GM20000 (cell line): ENCODE results near the gene EP400.
"Not testable (repeated sequence)": the region's sequence is repeated elsewhere in the genome, so short reads cannot be mapped to it uniquely, and the experiment has no call there.

ENCODE experiments used
- DNase-seq: peaks from one replicate; pipeline ENCODE4 v3.0.0; 2012; ENCODE audit warnings: low spot score
- TF ChIP-seq, protein P1 (sequence below): IDR thresholded peaks from 2 replicates; pipeline ENCODE4 v1.5.1; 2012; ENCODE audit warnings: mild to moderate bottlenecking, control low read depth; ENCODE audit errors: extremely low read depth, missing control alignments

The EP400 gene

DNA sequence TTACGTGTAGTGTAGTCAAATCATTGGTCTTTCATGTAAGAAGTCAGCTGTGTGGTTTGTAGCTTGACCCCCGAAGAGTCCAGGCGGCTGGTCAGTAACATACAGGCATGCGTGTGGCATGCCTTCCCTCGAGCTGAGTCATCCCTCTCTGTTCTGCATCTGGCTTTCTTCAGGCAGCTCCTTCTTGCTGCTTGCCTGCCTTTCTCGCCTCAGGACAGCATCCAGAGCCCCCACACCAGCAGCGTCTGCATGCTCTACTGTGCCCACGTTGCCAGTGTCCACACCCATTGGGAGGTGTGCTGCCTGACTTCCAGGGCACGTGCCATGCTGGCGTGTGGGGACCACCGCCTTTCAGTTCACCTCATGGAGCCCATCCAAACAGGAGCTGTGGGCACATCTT lies 96.8 kb downstream of the EP400 start:
- DNase-seq = no peak
- TF ChIP-seq, protein P1, sequence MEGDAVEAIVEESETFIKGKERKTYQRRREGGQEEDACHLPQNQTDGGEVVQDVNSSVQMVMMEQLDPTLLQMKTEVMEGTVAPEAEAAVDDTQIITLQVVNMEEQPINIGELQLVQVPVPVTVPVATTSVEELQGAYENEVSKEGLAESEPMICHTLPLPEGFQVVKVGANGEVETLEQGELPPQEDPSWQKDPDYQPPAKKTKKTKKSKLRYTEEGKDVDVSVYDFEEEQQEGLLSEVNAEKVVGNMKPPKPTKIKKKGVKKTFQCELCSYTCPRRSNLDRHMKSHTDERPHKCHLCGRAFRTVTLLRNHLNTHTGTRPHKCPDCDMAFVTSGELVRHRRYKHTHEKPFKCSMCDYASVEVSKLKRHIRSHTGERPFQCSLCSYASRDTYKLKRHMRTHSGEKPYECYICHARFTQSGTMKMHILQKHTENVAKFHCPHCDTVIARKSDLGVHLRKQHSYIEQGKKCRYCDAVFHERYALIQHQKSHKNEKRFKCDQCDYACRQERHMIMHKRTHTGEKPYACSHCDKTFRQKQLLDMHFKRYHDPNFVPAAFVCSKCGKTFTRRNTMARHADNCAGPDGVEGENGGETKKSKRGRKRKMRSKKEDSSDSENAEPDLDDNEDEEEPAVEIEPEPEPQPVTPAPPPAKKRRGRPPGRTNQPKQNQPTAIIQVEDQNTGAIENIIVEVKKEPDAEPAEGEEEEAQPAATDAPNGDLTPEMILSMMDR = no peak

- DNase-seq = not testable (repeated sequence)
These were observed 97.9 kb downstream of the EP400 start for GRCh38 chr12:132047630-132048029.

- TF ChIP-seq, protein P1 = no peak
- DNase-seq = no peak
These were observed 99.7 kb downstream of the EP400 start for GRCh38 chr12:132049442-132049841.

- no peak for DNase-seq
- TF ChIP-seq, protein P1 = no peak
These were observed 100.1 kb downstream of the EP400 start for GRCh38 chr12:132049876-132050275.

GRCh38 chr12:132051718-132052117 lies 102.0 kb downstream of the EP400 start:
- not testable (repeated sequence) for DNase-seq

- DNase-seq = no peak
- TF ChIP-seq, protein P1 = no peak
These were observed 102.6 kb downstream of the EP400 start for GRCh38 chr12:132052196-132052932.

DNA sequence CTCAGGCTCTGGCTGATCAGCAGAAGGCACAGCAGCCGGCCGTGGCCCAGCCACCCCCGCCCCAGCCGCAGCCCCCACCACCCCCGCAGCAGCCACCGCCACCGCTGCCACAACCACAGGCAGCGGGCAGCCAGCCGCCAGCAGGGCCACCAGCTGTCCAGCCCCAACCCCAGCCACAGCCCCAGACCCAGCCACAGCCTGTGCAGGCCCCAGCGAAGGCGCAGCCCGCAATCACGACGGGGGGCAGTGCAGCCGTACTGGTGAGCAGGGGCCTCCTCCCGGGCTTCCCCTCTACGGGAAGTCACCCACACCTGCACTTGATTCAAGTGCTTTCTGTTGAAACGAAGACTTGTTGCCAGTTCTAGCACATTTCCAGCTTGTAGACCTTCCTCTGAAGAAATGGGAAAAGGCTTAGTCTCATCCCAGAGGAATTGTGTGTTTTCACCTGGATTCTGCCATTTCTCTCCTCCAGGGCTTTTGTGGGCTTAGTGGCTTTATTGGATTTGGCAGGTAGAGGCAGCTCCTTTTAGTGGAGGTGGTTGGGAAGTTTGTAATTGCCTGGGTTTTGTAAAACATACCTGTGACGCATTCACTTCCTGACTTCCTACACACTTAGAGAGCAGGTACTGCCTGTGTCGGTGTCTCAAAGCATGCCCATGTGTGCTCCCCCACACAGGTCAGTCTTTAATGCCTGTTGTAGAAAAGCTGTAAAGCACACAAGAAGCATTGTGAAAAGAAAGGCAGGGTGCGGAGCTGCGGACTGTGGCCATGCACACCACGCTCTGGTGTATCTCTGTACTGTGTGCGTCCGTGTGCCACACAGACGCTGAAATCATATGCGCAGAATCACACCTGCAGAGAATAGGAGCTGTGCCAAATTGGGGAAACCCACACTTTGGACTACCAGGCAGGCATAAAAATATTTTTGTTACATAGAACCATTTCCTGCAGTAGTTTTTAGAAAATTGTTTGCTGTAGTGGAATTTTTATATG lies 103.9 kb downstream of the EP400 start:
- TF ChIP-seq, protein P1 = no peak
- DNase-seq = peak; percentile 56

DNA sequence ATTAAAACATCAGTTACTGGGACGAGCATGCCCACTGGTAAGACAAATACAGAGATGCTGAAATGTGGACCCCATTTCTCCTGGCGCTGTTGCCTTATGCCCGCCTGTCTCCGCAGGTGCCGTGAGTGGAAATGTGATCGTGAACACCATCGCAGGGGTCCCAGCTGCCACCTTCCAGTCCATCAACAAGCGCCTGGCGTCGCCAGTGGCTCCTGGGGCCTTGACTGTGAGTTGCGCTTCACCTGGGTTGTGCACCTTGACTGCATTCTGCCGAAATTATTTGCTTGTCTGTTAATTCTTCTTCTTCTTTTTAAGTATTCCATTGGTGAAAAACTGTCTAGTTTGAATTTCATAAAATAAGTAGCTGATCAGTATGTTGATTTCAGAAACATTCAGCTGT lies 105.2 kb downstream of the EP400 start:
- no peak for DNase-seq
- TF ChIP-seq, protein P1 = no peak
